GM13976 (cell line): ENCODE data around the gene SOS1.
"Not testable (repeated sequence)": the region's sequence is repeated elsewhere in the genome, so short reads cannot be mapped to it uniquely, and the experiment has no call there.

Experiments
- DNase-seq: peaks from one replicate; pipeline ENCODE4 v3.0.0; 2012; ENCODE audit warnings: low spot score
- in situ Hi-C: fragments of 300-500 bp; cut with MboI; formaldehyde crosslinking; loops from one replicate; pipeline ENCODE4 v1.12.0; 2022; ENCODE audit warnings: low sequenced_read_pairs, mixed read lengths, inconsistent platforms; ENCODE audit not compliant: unreplicated experiment
- TF ChIP-seq, protein P1 (sequence below): IDR thresholded peaks from 2 replicates; pipeline ENCODE4 v1.5.1; 2012; ENCODE audit warnings: borderline replicate concordance, mild to moderate bottlenecking; ENCODE audit not compliant: insufficient read depth; ENCODE audit errors: extremely low read depth, missing control alignments, control extremely low read depth

SOS1 gene

DNA sequence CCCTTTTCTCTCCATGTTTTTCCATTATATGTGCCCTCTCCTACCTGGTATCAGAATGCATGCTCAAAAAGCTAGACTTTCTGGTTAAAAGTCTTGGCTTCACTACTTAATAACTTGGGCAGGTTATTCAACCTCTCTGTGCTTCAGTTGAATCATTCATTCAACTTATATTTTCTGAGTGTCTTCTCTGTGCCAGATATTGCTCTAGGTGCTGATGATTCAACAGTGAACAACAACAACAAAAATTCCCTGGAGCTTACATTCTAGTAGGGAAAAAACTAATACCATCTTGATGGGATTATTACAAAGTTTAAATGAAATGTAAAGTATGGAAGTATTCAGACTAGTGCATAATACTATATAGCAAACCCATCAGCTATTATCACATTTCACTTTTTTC is 55.2 kb downstream of the SOS1 start:
- in situ Hi-C loops: no loop called here
- TF ChIP-seq, protein P1, sequence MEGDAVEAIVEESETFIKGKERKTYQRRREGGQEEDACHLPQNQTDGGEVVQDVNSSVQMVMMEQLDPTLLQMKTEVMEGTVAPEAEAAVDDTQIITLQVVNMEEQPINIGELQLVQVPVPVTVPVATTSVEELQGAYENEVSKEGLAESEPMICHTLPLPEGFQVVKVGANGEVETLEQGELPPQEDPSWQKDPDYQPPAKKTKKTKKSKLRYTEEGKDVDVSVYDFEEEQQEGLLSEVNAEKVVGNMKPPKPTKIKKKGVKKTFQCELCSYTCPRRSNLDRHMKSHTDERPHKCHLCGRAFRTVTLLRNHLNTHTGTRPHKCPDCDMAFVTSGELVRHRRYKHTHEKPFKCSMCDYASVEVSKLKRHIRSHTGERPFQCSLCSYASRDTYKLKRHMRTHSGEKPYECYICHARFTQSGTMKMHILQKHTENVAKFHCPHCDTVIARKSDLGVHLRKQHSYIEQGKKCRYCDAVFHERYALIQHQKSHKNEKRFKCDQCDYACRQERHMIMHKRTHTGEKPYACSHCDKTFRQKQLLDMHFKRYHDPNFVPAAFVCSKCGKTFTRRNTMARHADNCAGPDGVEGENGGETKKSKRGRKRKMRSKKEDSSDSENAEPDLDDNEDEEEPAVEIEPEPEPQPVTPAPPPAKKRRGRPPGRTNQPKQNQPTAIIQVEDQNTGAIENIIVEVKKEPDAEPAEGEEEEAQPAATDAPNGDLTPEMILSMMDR: no peak
- no peak for DNase-seq

DNA sequence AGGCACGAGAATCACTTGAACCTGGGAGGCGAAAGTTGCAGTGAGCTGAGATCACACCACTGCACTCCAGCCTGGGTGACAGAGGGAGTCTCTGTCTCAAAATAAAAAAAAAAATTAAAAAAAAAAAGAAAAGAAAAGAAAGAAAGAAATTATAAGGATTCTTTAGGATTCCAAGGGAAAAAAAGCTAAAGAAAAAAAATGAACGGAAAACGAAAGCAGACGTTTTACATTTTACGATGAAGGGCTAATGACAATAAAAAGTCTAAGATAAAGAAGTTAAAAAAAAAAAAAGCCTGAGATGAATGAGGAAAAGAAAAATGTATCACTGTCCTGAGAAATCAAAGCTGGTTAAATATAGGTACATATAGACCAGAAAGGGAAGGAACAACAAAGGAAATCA is 58.5 kb downstream of the SOS1 start:
- TF ChIP-seq, protein P1: no peak
- no peak for DNase-seq
- in situ Hi-C loops: no loop called here

DNA sequence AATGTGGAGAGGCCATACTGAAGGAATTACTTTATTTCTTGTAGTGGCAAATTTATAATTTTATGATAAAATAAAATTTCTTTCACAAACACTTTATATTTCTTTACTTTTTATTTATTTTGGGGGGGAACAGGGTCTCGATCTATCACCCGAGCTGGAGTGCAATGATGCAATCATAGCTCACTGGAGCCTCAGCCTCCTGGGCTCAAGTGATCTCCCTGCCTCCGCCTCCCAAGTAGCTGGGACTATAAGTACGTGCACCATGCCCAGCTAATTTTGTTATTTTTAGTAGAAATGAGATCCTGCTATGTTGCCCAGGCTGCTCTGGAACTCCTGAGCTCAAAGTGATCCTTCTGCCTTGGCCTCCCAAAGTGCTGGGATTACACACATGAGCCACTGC is 59.6 kb downstream of the SOS1 start:
- TF ChIP-seq, protein P1: no peak
- no peak for DNase-seq
- in situ Hi-C loops: no loop called here

DNA sequence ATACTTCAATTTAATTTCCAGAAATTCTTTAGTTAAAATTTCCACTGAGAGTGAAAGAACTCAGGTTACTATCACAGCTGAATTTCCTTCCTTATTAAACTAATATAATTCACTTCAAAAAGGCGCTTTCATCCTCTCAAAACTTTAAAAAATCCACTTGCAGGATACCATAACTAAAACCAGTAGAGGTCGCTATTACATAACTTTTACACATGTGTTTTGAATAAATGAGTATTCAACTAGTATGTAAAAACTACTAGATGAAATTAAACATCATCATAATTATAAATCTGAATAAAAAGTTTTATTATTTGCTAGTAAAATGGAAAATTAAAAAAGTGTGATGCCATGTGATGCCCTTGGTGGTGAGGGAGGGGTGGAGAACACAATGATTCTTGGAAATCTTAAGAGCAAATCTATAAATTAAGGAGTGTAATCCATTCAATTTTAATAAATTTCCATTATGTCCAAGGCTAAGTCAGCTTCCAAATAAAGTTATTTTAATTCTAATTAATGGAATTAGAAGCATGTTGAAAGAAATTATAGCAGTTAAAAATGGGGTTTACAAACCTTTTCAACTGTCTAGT is 61.4 kb downstream of the SOS1 start:
- in situ Hi-C loops: no loop called here
- TF ChIP-seq, protein P1: peak; percentile 39
- peak; percentile 38 for DNase-seq

DNA sequence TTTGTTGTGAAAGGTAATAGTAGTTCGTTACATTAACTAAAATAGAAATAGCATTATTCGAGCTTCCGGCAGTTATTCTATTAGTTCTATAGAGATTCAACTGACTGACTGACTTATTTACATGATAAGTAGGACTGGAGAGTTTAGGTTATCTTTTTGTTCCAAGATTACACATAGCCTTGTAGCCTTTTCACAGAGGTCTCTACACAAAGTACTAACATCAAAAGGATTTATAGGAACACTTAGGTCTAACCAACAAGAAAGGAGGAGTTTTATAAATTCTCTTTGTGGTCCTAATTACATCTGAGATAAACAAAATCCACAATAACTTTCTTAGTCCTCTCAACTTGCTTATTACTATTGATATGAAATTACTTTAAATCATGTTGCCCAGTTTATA is 62.8 kb downstream of the SOS1 start:
- TF ChIP-seq, protein P1: no peak
- no peak for DNase-seq
- in situ Hi-C loops: no loop called here

DNA sequence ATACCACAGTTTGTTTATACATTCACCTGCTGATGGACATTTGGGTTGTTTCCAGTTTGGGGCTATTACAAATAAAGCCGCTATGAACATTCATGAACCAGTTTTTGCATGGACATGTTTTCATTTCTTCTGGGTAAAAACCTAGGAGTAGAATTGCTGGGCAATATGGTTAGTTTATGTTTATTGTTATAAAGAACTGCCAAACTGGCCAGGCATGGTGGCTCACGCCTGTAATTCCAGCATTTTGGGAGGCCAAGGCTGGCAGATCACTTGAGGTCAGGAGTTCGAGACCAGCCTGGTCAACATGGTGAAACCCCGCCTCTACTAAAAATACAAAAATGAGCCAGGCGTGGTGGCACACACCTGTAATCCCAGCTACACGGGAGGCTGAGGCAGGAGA is 68.2 kb downstream of the SOS1 start:
- in situ Hi-C loops, DNase-seq: not testable (repeated sequence)

DNA sequence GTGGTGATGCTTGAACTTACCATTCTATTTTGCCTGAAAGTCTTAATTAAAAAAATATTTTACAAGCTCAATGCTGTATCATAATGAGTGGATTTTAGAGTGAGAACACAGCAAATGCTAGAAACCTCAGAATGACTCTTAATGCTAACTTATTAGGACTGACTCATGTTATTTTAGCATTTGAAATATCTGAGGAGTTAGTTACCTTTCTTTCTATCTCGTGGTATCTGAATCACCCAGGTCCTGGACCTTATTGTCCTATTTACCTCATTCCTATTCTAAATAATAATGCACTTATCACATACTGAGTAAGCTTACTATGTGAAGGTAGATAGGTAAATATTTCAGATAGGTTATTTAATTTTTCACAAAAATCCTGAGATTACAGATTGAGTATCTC is 70.7 kb downstream of the SOS1 start:
- DNase-seq: no peak
- in situ Hi-C loops: no loop called here
- TF ChIP-seq, protein P1: no peak

DNA sequence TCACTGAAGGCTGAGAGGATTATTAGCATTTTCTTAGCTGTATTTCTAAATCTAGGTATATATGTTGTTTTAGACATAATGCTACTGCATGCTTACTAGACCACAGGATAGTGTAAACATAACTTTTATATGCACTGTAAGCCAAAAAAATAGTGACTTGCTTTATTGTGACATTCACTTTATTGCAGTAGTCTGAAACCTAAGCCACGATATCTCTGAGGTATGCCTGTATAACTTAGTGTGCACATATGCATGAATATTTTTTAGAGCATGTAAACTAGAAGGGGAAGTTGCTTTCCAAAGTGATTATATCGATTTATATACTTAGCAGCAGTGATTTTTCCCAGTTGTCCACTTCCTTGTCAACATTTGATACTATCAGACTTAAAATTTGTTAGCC is 81.8 kb downstream of the SOS1 start:
- DNase-seq: no peak
- in situ Hi-C loops: no loop called here
- TF ChIP-seq, protein P1: no peak
